GM12891 (cell line): ENCODE measurements around the gene NLRC3.

Source experiments
- DNase-seq: peaks from one replicate; pipeline ENCODE4 v3.0.0; 2011; ENCODE audit warnings: low spot score; ENCODE audit not compliant: insufficient read length
- FAIRE-seq: peaks from 2 replicates; lab custom pipeline; 2011; peaks lifted over from hg19 to GRCh38; lab: Jason Lieb, UNC
- PAX5 ChIP-seq: IDR thresholded peaks from 2 replicates; pipeline ENCODE4 v1.6.1; 2011; ENCODE audit warnings: low read length, moderate library complexity, mild to moderate bottlenecking; ENCODE audit not compliant: insufficient read depth, severe bottlenecking
- POLR2A ChIP-seq: IDR thresholded peaks from 2 replicates; pipeline ENCODE4 v1.6.1; 2011; ENCODE audit warnings: low read depth, low read length, control low read depth
- POLR2AphosphoS5 ChIP-seq: IDR thresholded peaks from 2 replicates; pipeline ENCODE4 v1.6.1; 2011; ENCODE audit warnings: low read depth, low read length, control low read depth
- POU2F2 ChIP-seq: IDR thresholded peaks from 2 replicates; pipeline ENCODE4 v1.6.1; 2011; ENCODE audit warnings: low read depth, mild to moderate bottlenecking, control low read depth, low read length, moderate library complexity
- SPI1 ChIP-seq: IDR thresholded peaks from 2 replicates; pipeline ENCODE4 v1.6.1; 2011; ENCODE audit warnings: low read depth, low read length, control low read depth
- TAF1 ChIP-seq: IDR thresholded peaks from 2 replicates; pipeline ENCODE4 v1.6.1; 2011; ENCODE audit warnings: low read depth, low read length, control low read depth

Gene NLRC3

DNA sequence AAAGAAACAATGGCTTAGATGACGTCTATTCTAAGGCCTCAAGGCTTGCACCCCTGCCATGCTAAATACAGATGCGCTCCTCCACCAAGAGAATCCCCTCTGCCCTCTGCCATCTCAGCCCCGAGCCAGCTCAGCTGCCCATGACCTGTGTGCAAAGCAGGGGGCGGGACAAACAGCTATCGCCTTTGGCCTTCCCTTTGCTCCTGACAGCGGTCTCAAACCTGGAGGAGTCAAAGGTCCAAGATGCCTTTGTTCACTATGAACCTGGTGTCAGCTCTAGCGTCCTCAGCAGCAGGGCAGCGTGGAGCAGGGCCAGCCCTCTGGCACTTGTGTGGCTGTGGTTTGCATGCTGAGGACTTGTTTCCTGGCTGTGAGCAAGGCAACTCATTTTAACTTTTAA is 21.9 kb upstream of the NLRC3 start:
- TF ChIP-seq PAX5 = no peak
- TF ChIP-seq POU2F2 = no peak
- TF ChIP-seq POLR2AphosphoS5 = no peak
- no peak for TF ChIP-seq TAF1
- TF ChIP-seq SPI1 = no peak
- no peak for TF ChIP-seq POLR2A
- no peak for FAIRE-seq

DNA sequence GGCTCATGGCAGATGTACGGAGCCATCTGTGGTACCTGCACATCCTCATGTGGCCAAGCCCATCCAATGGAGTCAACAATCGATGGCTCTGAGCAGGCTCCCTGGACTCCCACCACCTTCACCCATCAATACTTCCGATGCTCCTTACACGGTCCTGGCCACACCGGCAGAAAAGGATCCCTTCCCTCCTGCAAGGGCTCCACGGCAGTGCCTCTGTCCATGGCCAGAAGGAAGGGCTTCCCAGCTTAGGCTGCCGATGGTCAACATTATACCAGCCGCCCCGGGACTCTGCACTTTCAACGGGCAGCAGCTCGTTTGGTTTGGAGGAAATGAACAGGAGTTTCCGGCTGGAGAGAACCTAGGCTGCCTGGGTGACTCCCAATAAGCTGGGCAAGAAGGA is 21.0 kb upstream of the NLRC3 start:
- no peak for TF ChIP-seq POU2F2
- TF ChIP-seq PAX5 = no peak
- TF ChIP-seq POLR2AphosphoS5 = no peak
- no peak for TF ChIP-seq POLR2A

More for the DNA sequence above, 21.9 kb upstream of the NLRC3 start:
- DNase-seq = no peak

DNA sequence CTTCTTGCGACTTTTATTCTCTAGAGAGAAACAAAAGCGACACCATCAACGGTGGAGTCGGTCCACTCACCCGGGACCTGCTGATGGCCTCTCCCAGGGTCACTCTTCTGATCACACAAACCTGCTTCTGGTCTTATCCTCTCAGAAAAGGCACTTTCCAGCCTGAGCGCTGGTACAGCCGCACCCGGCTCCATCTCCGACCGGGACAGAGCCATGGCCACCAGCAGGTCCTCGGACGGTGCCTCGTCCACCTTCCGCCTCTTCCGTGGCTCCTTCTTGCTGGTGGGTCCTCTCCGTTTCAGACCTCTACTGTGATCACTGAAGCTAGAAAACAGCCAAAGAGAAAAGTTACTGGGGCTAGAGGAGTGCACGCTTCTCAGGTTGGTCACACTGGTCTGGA is 20.5 kb upstream of the NLRC3 start:
- TF ChIP-seq PAX5 = no peak
- TF ChIP-seq POLR2AphosphoS5 = no peak
- no peak for TF ChIP-seq TAF1
- TF ChIP-seq SPI1 = no peak
- TF ChIP-seq POLR2A = no peak
- TF ChIP-seq POU2F2 = no peak
- FAIRE-seq = no peak
- DNase-seq = no peak

More for the DNA sequence above, 21.0 kb upstream of the NLRC3 start:
- DNase-seq (no peak), FAIRE-seq (no peak)

DNA sequence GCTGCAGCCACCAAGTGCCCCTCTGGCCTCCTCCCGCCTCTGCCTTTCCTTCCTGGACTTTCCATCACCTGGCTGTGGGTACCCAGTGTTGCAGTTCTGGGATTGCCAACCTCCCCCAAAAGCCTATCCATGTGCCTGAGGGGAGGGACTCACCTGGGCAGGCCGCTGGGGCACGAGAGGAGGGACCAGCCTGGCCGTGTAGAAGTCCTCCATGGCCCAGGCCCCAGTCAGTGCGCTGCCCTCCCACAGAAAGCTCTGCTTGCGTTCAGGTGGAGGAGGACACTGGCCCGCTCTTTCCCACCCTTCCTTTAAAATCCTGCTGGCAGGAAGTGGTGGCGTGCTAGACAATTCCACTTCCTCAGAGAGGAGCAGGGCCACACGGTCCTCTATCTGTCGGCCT is 20.0 kb upstream of the NLRC3 start:
- FAIRE-seq (no peak), DNase-seq (no peak)
- TF ChIP-seq PAX5 (no peak), POLR2A (no peak), SPI1 (no peak), POU2F2 (no peak), POLR2AphosphoS5 (no peak), TAF1 (no peak)

DNA sequence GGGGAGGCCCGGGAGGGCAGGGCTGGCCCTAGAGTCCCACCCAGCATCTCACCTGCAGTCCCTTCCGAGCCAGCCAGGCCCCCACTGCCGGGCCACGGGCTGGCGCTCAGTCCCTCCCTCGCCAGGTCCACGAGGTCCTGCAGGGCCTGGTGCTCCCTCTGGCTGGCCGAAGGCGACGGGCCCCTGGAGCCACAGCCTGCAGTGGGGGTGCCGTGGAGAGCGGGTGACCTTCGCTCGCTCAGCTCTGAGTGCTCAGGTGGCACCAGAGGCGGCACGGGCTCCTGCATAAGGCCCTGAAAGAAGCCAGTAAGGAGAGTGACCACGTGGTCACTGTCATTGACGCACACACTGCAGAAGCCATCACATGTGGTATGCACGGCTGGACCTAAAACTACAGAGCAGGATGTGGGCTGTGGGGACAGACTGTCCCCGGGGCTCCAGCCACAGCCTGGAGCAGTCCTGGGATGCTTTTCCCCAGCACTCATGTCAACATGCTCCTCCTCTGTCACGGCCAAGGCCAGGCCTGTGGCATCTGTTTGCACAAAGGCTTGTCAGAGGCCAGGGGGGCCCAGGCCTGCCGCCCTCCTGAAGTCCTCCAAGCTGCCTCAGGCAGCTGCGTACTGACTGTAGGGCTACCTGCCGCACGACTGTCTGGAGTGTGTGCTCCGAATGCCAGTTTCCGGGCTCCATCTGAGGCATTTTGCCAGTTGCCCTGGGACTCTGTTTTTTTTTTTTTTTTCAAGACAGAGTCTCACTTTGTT is 19.1 kb upstream of the NLRC3 start:
- DNase-seq (no peak), FAIRE-seq (no peak)
- TF ChIP-seq SPI1 (no peak), POLR2AphosphoS5 (no peak), POLR2A (no peak), TAF1 (no peak), PAX5 (no peak), POU2F2 (no peak)

DNA sequence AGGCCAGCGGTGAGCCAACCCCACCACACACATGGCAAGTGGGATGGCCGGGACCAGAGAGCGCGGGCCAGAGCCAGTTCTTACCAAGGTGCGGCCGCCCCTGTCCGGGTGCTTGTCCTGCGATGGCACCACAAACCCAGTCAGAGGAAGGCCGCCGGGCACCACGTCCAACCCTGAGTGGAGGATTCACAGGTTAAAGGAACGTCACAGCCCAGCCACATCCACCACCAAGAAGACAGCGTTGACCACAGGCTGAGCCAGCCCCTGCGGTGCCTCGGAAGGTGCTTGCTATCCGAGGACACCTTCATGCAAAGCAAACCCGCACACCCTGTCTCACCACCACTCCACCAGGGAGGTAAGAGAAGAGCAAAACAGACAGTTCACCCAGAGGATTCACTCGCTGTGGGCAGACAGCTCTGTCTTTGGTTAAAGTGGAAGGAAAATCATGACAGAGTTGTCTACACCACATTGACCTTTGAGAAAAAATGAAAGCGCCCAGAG is 18.4 kb upstream of the NLRC3 start:
- FAIRE-seq = no peak
- no peak for TF ChIP-seq PAX5
- TF ChIP-seq SPI1 = no peak
- TF ChIP-seq POU2F2 = no peak
- TF ChIP-seq POLR2AphosphoS5 = no peak
- no peak for TF ChIP-seq TAF1
- no peak for TF ChIP-seq POLR2A
- DNase-seq = no peak

DNA sequence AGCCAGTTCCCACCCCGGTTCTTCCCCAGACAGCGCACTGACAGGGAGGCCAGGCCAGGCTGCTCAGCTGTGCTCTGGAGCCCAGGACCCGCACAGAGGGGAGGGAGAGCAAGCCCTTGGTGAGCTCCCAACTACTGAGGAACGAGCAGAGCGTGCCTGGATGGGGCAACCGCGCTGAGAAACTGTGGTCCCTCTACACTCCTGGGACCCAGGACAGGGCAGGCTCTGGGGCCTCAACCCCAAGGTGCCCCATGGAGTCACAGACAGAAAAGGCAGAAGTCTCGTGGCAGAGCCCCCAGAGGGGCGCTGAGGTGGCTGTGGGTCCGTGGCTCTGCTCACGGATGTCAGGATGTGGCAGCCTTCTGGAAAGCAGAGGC is 17.9 kb upstream of the NLRC3 start:
- DNase-seq = no peak
- no peak for TF ChIP-seq SPI1
- TF ChIP-seq POU2F2 = no peak
- no peak for TF ChIP-seq PAX5
- no peak for TF ChIP-seq TAF1
- TF ChIP-seq POLR2A = no peak
- no peak for TF ChIP-seq POLR2AphosphoS5
- no peak for FAIRE-seq

DNA sequence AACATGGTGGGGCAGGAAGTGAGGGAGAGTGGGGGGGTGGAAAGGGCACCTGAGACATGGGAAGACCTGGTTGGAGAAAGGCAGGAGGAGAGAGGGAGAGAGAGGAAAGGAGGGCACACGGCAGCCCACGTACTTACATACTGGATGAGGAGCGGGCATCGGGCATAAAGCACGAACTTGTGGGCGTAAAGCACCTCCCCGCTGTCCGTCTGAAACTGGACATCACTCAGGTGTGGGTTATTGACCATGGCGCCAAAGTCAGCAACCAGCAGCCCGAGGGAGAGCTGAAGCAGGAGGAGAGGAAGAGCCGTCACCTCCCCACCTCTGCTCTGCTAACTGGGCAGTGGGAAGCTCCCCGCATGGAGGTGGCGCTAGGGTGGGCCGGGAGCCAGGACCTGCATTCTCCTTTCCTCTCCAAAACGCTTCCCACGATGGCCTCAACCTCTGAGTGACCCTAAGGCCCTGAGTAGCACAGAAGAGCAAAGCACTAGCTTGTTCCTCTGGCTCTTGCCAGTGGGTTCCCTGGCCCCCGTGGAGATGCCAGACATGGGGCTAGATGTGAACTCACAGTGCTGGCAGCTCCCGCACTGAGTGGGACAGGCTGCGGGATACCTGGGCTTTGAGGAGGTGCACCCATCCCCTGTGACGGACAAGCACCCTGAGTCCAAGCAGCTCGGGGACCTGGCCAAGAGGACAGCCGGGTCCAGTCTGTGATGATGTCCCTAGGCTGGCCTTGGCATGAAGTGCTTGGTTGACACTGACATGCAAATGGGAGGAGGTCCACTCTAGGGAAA is 17.3 kb upstream of the NLRC3 start:
- FAIRE-seq (no peak), DNase-seq (no peak)
- TF ChIP-seq SPI1 (no peak), TAF1 (no peak), PAX5 (no peak), POU2F2 (no peak), POLR2AphosphoS5 (no peak), POLR2A (no peak)

DNA sequence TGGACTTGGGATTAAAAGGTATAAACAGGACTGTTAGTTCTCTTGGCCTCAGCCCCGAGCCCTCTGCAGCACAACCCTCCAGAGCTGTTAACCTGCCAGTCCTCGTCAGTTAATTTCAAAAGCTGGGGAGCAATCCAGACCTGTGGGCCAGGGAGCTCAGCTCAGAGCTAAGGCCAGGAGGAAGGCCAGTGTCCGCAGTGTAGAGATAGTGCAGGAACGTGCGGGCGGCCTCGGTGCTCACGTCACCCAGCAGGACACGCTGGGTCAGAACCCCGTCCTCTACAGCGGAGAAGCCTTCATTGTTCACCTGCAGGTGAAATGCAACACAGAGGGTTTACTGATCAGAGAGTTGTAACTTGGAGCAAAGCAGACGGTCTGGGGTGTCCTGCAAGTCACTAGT is 15.4 kb upstream of the NLRC3 start:
- DNase-seq (no peak), FAIRE-seq (no peak)
- TF ChIP-seq POU2F2 (no peak), POLR2AphosphoS5 (no peak), TAF1 (no peak), SPI1 (no peak), POLR2A (no peak), PAX5 (no peak)
